Mononuclear cell (primary cell): ENCODE measurements around the gene GYPB. TPM values are rescaled to one million over a fixed set of nuclear protein-coding genes. Genes with fewer than 3 reads are reported as not detected.
"Not testable (repeated sequence)": the region's sequence is repeated elsewhere in the genome, so short reads cannot be mapped to it uniquely, and the experiment has no call there.

Experiments used
- H3K27me3 ChIP-seq: 2 replicates; pipeline ENCODE4 v1.6.0; 2011; ENCODE audit warnings: low read length, control low read depth; ENCODE audit not compliant: insufficient read depth
- H3K4me1 ChIP-seq: 2 replicates; pipeline ENCODE4 v1.5.1; 2011; ENCODE audit warnings: mild to moderate bottlenecking, low read length, control low read depth; ENCODE audit not compliant: insufficient read depth
- H3K4me3 ChIP-seq: 2 replicates; pipeline ENCODE4 v1.5.1; 2011; ENCODE audit warnings: mild to moderate bottlenecking, low read length, moderate library complexity
- H3K9me3 ChIP-seq: 2 replicates; pipeline ENCODE4 v1.5.1; 2011; ENCODE audit warnings: low read depth, mild to moderate bottlenecking, control low read depth, low read length
- total RNA-seq: library from RNA; depleted of rRNA; stranded (reverse); fragments of >200 nt; gene quantifications from one replicate; pipeline ENCODE4 v1.2.3, GENCODE V29; 2012

Gene GYPB
- total RNA-seq, 1 donor = not detected

- not testable (repeated sequence) for H3K4me1 ChIP-seq, H3K27me3 ChIP-seq
Measured at GRCh38 chr4:143996193-143996592, 23.0 kb downstream of the GYPB start.

DNA sequence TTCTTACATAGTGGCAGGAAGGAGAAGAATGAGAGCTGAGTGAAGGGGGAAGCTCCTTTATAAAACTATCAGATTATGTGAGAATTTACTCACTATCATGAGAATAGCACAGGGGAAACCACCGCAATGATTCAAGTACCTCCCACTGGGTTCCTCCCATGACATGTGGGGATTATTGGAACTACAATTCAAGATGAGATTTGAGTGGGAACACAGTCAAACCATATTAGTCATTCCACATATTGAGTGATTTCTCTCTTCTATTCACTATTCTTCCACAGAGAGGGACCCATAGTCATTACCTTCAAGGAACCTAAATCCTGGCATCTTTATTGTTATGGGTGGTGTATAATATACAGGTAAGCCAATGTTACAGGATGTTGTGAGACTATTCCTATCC lies 27.4 kb downstream of the GYPB start:
- H3K4me1 ChIP-seq, H3K9me3 ChIP-seq, H3K27me3 ChIP-seq, H3K4me3 ChIP-seq: not testable (repeated sequence)

More at GRCh38 chr4:143996193-143996592, 23.0 kb downstream of the GYPB start:
- not testable (repeated sequence) for H3K9me3 ChIP-seq, H3K4me3 ChIP-seq

DNA sequence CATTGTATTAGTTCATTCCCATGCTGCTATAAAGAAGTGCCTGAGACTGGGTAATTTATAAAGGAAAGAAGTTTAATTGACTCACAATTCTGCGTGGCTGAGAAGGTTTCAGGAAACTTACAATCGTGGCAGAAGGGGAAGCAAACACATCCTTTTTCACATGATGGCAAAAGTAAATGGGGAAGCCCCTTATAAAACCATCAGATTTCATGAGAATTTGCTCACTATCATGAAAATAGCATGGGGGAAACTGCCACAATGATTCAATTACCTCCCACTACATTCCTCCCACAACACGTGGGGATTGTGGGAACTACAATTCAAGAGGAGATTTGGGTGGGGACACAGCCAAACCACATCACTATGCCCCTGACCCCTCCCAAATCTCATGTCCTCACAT lies 28.5 kb downstream of the GYPB start:
- not testable (repeated sequence) for H3K4me3 ChIP-seq

GRCh38 chr4:143986180-143986579 lies 33.0 kb downstream of the GYPB start:
- no peaks in the 10 kb centered on the region for H3K27me3 ChIP-seq
- no peaks in the 10 kb centered on the region for H3K9me3 ChIP-seq
- no peak overlapping the region for H3K4me3 ChIP-seq

More for the DNA sequence above, 28.5 kb downstream of the GYPB start:
- not testable (repeated sequence) for H3K27me3 ChIP-seq, H3K9me3 ChIP-seq, H3K4me1 ChIP-seq

GRCh38 chr4:143980776-143981175 lies 38.4 kb downstream of the GYPB start:
- H3K9me3 ChIP-seq, H3K27me3 ChIP-seq: not testable (repeated sequence)

More at GRCh38 chr4:143986180-143986579, 33.0 kb downstream of the GYPB start:
- no peaks in the 10 kb centered on the region for H3K4me1 ChIP-seq

DNA sequence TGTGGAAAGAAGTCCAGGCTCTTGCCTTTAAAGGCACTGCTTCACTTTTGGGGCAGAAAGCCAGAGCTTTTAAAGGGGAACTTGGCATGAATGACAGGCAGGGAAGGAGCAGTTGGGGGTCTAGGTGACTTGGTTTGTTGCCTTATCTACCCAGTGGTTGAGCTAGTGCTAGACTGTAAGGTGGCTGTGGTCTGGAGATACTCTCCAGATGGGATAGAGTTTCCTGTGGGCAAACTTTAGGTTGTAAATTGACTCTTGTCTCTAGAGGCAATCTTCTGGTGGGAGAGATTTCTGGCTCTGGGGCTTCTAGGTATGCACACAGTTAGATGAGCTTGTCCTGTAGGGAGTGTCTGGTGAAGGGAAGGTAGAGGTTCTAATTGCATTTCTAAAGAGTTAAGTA lies 43.7 kb downstream of the GYPB start:
- not testable (repeated sequence) for H3K4me1 ChIP-seq, H3K9me3 ChIP-seq, H3K27me3 ChIP-seq, H3K4me3 ChIP-seq

More at GRCh38 chr4:143980776-143981175, 38.4 kb downstream of the GYPB start:
- H3K4me3 ChIP-seq, H3K4me1 ChIP-seq: not testable (repeated sequence)

DNA sequence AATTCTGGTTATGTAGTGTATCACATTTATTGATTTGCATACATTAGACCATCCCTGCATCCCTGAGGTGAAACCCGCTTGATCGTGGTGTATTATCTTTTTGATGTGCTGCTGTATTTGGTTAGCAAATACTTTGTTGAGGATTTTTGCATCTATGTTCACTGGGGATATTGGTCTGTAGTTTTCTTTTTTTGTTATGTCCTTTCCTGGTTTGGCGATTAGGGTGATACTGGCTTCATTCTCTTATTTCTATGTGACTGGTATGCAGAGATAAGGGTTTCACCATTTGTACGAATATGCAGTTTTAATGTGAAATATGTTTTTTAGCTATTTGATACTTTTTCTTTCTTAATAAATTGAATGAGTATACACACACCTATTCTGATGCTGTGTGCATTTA lies 45.2 kb downstream of the GYPB start:
- not testable (repeated sequence) for H3K27me3 ChIP-seq, H3K4me1 ChIP-seq, H3K9me3 ChIP-seq, H3K4me3 ChIP-seq

GRCh38 chr4:143961075-143961474 lies 58.1 kb downstream of the GYPB start:
- H3K4me3 ChIP-seq = no peak overlapping the region
- no peaks in the 10 kb centered on the region for H3K9me3 ChIP-seq
- no peaks in the 10 kb centered on the region for H3K27me3 ChIP-seq
- H3K4me1 ChIP-seq = no peaks in the 10 kb centered on the region

DNA sequence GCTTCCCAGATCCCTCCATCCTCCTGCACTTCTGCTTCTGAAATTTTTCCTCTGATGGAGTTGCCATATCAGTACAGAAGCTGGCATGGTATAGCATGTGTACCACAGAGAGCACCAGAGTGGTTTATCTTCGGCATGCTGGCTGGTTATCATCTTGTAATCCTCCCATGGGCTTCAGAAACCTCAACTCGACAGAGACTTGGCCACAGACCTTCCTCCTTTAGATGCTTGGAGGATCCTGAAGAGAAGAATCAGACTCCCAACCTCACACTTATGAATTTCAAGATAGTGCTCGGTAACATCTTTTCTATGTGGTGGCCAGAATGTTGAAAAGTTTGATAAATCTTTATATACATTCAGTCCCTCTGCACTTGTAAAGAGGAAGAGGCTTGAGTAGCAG lies 63.9 kb downstream of the GYPB start:
- not testable (repeated sequence) for H3K9me3 ChIP-seq, H3K4me1 ChIP-seq, H3K27me3 ChIP-seq, H3K4me3 ChIP-seq

GRCh38 chr4:143951458-143951972 lies 67.7 kb downstream of the GYPB start:
- H3K4me3 ChIP-seq = not testable (repeated sequence)

GRCh38 chr4:143950967-143951366 lies 68.2 kb downstream of the GYPB start:
- H3K27me3 ChIP-seq, H3K4me3 ChIP-seq, H3K4me1 ChIP-seq, H3K9me3 ChIP-seq: not testable (repeated sequence)

More at GRCh38 chr4:143951458-143951972, 67.7 kb downstream of the GYPB start:
- H3K4me1 ChIP-seq, H3K27me3 ChIP-seq, H3K9me3 ChIP-seq: not testable (repeated sequence)

DNA sequence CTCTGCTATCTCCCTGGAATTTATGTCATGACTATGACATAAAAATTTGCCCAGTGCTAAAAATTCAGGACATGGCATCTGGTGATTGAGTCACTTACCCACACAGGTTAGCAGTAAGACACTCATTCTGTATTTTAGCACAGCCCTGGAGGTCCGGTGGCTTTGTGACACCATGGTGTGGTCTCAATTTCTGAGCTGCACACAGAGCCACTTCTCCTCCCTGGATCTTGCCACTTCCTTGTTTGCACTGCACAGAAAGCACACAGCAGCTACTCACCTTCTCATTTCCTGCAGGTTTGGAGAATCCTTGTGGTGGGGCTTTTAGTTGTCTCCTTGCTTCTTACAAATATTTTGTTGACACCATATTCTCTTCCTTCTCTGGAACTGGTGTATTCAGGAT lies 69.0 kb downstream of the GYPB start:
- H3K4me3 ChIP-seq, H3K9me3 ChIP-seq, H3K27me3 ChIP-seq, H3K4me1 ChIP-seq: not testable (repeated sequence)

GRCh38 chr4:143947493-143947892 lies 71.7 kb downstream of the GYPB start:
- H3K4me3 ChIP-seq, H3K4me1 ChIP-seq, H3K9me3 ChIP-seq, H3K27me3 ChIP-seq: not testable (repeated sequence)

Other genes starting within 250 kb of the GYPB start
- gene GYPE, start 113.8 kb downstream of the GYPB start, total RNA-seq = 0.10 TPM
- gene GYPA, start 121.3 kb upstream of the GYPB start, total RNA-seq = 0.10 TPM